ENCODE measurements around the gene PANK4.

Gene PANK4

DNA sequence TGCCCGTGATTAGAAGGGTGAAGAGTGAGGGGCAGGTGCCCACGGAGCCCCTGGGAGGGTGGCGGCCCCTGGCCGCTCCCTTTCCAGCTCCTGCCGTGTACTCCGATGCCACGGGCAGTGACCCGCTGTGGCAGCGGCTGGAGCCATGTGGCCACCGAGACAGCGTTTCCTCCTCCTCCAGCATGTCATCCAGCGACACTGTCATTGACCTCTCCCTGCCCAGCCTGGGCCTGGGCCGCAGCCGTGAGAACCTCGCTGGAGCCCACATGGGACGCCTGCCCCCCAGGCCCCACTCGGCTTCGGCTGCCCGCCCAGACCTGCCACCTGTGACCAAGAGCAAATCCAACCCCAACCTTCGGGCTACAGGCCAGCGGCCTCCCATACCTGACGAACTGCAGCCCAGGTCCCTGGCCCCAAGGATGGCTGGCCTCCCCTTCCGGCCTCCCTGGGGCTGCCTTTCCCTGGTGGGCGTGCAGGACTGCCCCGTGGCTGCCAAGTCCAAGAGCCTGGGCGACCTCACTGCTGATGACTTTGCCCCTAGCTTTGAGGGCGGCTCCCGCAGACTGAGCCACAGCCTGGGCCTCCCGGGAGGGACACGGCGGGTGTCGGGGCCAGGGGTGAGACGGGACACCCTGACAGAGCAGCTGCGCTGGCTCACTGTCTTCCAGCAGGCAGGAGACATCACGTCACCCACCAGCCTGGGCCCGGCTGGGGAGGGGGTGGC is 22.0 kb downstream of the PANK4 start:
- no peak for DNase-seq (ENCODE audit: extremely low read depth, low read depth)
- TF ChIP-seq, protein P1, sequence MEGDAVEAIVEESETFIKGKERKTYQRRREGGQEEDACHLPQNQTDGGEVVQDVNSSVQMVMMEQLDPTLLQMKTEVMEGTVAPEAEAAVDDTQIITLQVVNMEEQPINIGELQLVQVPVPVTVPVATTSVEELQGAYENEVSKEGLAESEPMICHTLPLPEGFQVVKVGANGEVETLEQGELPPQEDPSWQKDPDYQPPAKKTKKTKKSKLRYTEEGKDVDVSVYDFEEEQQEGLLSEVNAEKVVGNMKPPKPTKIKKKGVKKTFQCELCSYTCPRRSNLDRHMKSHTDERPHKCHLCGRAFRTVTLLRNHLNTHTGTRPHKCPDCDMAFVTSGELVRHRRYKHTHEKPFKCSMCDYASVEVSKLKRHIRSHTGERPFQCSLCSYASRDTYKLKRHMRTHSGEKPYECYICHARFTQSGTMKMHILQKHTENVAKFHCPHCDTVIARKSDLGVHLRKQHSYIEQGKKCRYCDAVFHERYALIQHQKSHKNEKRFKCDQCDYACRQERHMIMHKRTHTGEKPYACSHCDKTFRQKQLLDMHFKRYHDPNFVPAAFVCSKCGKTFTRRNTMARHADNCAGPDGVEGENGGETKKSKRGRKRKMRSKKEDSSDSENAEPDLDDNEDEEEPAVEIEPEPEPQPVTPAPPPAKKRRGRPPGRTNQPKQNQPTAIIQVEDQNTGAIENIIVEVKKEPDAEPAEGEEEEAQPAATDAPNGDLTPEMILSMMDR (IDR thresholded peaks at IDR 0.05; ENCODE audit: low read depth, low read length), result no peak

DNA sequence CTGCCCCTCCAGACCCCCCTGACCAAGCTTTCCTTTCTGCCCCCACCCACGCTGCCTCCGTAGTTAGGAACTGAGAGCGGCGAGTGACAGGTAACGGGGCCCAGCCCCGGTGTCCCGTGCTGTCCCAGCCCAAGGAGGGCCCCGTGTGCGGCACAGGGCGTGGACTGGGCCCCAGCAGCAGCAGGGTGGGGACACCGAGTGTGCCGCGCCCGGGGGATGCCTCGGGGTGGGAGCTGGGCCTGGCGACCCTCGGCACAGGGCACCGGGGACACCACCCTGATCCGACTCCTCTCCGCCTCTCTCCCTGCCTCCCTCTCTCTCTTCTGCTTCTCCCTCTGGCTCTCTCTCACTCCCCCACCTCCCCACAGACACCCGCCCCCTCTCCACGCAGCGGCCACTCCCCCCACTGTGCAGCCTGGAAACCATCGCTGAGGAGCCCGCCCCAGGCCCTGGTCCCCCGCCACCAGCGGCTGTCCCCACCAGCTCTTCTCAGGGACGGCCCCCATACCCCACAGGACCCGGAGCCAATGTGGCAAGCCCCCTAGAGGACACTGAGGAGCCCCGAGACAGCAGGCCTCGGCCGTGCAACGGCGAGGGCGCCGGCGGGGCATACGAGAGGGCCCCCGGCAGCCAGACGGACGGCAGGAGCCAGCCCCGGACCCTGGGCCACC is 22.7 kb downstream of the PANK4 start:
- TF ChIP-seq, protein P1 (IDR thresholded peaks at IDR 0.05; ENCODE audit: low read depth, low read length), result no peak
- no peak for DNase-seq (ENCODE audit: extremely low read depth, low read depth)

DNA sequence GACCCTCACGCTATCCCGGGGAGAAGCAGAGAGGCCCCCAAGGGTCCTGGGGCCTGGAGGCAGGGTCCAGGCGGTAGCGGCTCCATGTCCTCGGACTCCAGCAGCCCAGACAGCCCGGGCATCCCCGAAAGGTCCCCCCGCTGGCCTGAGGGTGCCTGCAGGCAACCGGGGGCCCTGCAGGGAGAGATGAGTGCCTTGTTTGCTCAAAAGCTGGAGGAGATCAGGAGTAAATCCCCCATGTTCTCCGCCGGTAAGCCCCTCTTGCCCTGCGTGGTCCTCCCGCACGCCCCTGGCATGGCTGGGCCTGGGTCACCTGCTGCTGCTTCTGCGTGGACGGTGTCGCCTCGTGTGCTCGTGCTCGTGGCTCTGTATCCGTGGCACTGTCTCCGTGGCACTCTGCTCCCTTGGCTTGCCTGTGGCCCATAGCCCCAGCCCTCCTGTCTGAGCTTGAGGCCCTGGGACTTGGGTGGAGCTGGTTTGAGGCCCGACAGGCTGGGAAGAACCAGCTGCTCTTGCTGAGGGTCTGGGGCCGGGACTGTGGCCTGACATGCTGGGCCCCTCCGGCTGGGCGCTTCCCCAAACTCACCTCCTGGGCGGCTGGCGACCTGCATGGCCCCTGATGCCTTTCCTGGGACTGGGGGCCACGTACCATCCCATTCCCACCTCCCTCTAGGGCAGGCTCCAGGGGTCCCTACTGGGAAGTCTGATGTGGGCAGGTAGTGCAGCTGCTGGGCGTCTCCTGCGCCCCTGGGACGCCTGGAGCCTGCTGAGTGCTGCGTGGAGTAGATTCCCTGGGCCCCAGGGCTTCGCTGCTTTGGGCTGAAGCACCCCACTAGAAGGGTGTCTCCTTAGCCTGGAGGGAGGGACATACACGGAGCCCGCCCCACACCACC is 23.5 kb downstream of the PANK4 start:
- TF ChIP-seq, protein P1 (IDR thresholded peaks at IDR 0.05; ENCODE audit: low read depth, low read length), result no peak
- DNase-seq (ENCODE audit: extremely low read depth, low read depth), result no peak

DNA sequence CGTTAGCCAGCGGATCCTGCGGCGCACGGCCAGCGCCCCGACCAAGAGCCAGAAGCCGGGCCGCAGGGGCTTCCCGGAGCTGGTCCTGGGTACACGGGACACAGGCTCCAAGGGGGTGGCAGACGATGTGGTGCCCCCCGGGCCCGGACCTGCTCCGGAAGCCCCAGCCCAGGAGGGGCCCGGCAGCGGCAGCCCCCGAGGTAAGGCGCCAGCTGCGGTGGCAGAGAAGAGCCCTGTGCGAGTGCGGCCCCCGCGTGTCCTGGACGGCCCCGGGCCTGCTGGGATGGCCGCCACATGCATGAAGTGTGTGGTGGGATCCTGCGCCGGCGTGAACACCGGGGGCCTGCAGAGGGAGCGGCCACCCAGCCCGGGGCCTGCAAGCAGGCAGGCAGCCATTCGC is 24.2 kb downstream of the PANK4 start:
- TF ChIP-seq, protein P1 (IDR thresholded peaks at IDR 0.05; ENCODE audit: low read depth, low read length), result no peak
- no peak for DNase-seq (ENCODE audit: extremely low read depth, low read depth)

DNA sequence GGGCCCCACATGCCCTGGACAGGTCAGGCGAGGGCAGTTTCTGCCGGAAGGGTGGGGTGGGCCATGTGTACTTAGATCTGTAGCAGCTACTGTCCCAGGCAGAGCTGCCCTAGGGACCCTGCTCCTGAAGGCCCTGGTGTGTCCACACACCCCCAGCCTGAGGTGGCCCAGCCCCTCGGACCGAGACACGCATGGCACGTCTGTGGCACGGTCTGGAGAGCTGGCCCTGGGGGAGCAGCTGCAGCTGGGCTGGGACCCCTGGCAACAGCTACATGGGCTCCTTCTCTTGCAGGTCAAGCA is 24.6 kb downstream of the PANK4 start:
- no peak for DNase-seq (ENCODE audit: extremely low read depth, low read depth)
- TF ChIP-seq, protein P1 (IDR thresholded peaks at IDR 0.05; ENCODE audit: low read depth, low read length), result no peak

DNA sequence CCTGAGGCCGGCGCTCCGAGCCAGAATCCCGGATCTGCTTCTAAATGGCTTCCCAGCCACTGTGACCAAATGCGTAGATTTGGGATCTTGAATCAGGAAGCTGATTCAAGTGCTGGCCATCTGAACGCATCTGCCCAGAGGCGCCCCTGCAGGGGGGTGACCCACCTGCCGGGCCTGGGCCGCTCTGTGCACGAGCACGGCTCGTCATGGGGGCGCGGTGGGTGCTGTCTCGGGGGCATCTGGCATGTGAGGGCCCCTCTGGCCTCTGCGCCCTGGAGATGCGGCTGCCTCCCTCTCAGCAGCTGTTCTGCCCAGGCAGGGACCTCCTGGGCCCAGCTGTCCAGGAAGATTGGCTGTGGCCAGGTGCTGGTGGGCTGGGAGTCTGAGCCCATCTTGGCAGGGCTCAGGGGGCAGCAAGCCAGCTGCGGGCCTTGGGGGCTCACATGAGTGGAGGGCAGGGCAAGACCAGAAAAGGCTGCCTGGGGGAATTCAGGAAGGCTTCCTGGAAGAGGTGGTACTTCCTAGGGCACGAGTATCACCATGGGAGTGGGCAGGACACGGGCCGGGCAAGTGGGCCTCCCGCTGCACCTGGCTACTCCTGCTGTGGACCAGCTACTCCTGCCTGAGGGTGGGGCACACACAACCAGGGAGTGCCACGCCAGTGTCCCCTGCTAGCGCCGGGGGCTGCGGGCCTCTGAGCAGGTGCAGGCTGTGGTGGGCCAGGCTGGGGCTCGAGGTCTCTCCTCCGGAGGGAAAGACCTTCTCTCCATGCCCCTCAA is 25.2 kb downstream of the PANK4 start:
- no peak for DNase-seq (ENCODE audit: extremely low read depth, low read depth)
- TF ChIP-seq, protein P1 (IDR thresholded peaks at IDR 0.05; ENCODE audit: low read depth, low read length), result no peak

All from AG09319 (cell line).